CD8-positive, alpha-beta memory T cell (primary cell): Measurements from ENCODE around the gene C3AR1. TPM values are rescaled to one million over a fixed set of nuclear protein-coding genes. Genes with fewer than 3 reads are reported as not detected.
"Not testable (repeated sequence)": the region's sequence is repeated elsewhere in the genome, so short reads cannot be mapped to it uniquely, and the experiment has no call there.

ENCODE experiments used
- CTCF ChIA-PET: fragments of 350-600 bp; sonication (Branson Sonifier 250); formaldehyde crosslinking; loops from one replicate; lab custom pipeline; 2021; ENCODE audit warnings: antibody characterized with exemption; lab: Charles Lee
- POLR2A ChIA-PET: fragments of 350-600 bp; sonication (Branson Sonifier 250); formaldehyde crosslinking; loops from one replicate; lab custom pipeline; 2021; ENCODE audit warnings: antibody characterized with exemption; lab: Charles Lee
- DNase-seq, 5 donors: peaks; one replicate each; pipeline versions ENCODE4 v3.0.0 to v3.0.0-alpha.2; 2020 to 2022; ENCODE audit warnings: mixed read lengths in 1 of 5
- H3K27ac ChIP-seq: one replicate; pipeline ENCODE4 v1.7.0; 2013; ENCODE audit warnings: low read depth, mild to moderate bottlenecking, low read length, moderate library complexity
- H3K27me3 ChIP-seq: 2 replicates; pipeline ENCODE4 v1.7.0; 2013; ENCODE audit warnings: low read length, mild to moderate bottlenecking; ENCODE audit not compliant: insufficient read depth, poor library complexity, severe bottlenecking
- H3K36me3 ChIP-seq: 2 replicates; pipeline ENCODE4 v1.7.0; 2013; ENCODE audit warnings: mild to moderate bottlenecking, low read length, moderate library complexity; ENCODE audit not compliant: insufficient read depth
- H3K4me1 ChIP-seq: 2 replicates; pipeline ENCODE4 v1.7.0; 2013; ENCODE audit warnings: mild to moderate bottlenecking, low read length, moderate library complexity; ENCODE audit not compliant: insufficient read depth
- H3K4me3 ChIP-seq: 2 replicates; pipeline ENCODE4 v1.7.0; 2013; ENCODE audit warnings: mild to moderate bottlenecking, low read length
- H3K9me3 ChIP-seq: 2 replicates; pipeline ENCODE4 v1.7.0; 2013; ENCODE audit warnings: mild to moderate bottlenecking, low read length
- H3K27ac Mint-ChIP-seq, 8 donors: one replicate each; pipeline ENCODE4 v1.8.0; 2020 to 2021; ENCODE audit warnings: mixed read lengths in 8 of 8, mild to moderate bottlenecking in 6 of 8, inconsistent platforms in 3 of 8, moderate library complexity in 3 of 8
- H3K27me3 Mint-ChIP-seq, 2 donors: one replicate each; pipeline ENCODE4 v1.8.0; 2020 to 2021; ENCODE audit warnings: mixed read lengths in 2 of 2, mild to moderate bottlenecking in 1 of 2, moderate library complexity in 1 of 2
- H3K36me3 Mint-ChIP-seq, 3 donors: one replicate each; pipeline ENCODE4 v1.8.0; 2020 to 2021; ENCODE audit warnings: mixed read lengths in 3 of 3, inconsistent platforms in 1 of 3, mild to moderate bottlenecking in 1 of 3
- H3K4me1 Mint-ChIP-seq, 3 donors: one replicate each; pipeline ENCODE4 v1.8.0; 2020 to 2021; ENCODE audit warnings: mixed read lengths in 3 of 3, inconsistent platforms in 1 of 3, mild to moderate bottlenecking in 1 of 3
- H3K4me3 Mint-ChIP-seq, 7 donors: one replicate each; pipeline ENCODE4 v1.8.0; 2020 to 2021; ENCODE audit warnings: mixed read lengths in 7 of 7, mild to moderate bottlenecking in 6 of 7, moderate library complexity in 4 of 7, inconsistent platforms in 2 of 7
- H3K9me3 Mint-ChIP-seq, 5 donors: one replicate each; pipeline ENCODE4 v1.8.0; 2020 to 2022; ENCODE audit warnings: mixed read lengths in 5 of 5, mild to moderate bottlenecking in 3 of 5, moderate library complexity in 2 of 5, inconsistent platforms in 1 of 5
- polyA plus RNA-seq: library from polyadenylated mRNA; unstranded; fragments of 300-500 nt; fragmentation: Illumina TruSeq; gene quantifications from one replicate; pipeline ENCODE4 v1.2.3, GENCODE V29; 2021
- total RNA-seq, 2 experiments: library from RNA; stranded (reverse); gene quantifications; one replicate each; pipeline ENCODE4 v1.2.3, GENCODE V29; 2021

The C3AR1 gene
- total RNA-seq = 1 to 10 TPM; 1.2 to 2.0 TPM
- polyA plus RNA-seq = 15.5 TPM

- peaks cover 27 to 47% (median 39%) of the 10 kb centered on the region in 3 donors for H3K4me1 Mint-ChIP-seq
- peak; percentile 21 to 74 (median 67) for DNase-seq
- ChIA-PET CTCF (interaction anchor here (0.9 to 3.1 kb wide), 6 partner anchors 12 to 172 kb away, joined by 3 to 21 read pairs (median 3); partner anchors contain the start of gene FOXJ2), POLR2A (interaction anchor here (0.5 to 1.7 kb wide), 5 partner anchors 12 to 204 kb away, joined by 3 to 7 read pairs (median 5); no protein-coding TSS in a partner anchor)
- Histone ChIP-seq H3K4me1 (peaks cover 20% of the 10 kb centered on the region), H3K27me3 (no peaks in the 10 kb centered on the region), H3K9me3 (no peaks in the 10 kb centered on the region), H3K36me3 (no peaks in the 10 kb centered on the region), H3K4me3 (peak within 1 kb of the TSS; percentile 24), H3K27ac (peak within 1 kb of the TSS; percentile 32)
- no peaks in the 10 kb centered on the region for H3K27me3 Mint-ChIP-seq
- no peaks in the 10 kb centered on the region for H3K36me3 Mint-ChIP-seq
- peak within 1 kb of the TSS; percentile 82 to 96 (median 93) for H3K27ac Mint-ChIP-seq
- no peaks in the 10 kb centered on the region for H3K9me3 Mint-ChIP-seq
- peak within 1 kb of the TSS; percentile 40 to 86 (median 78) for H3K4me3 Mint-ChIP-seq
Observed at GRCh38 chr12:8065991-8066594, at the start of gene C3AR1. C3AR1 (minus strand) TSS chr12:8066359; CDS start chr12:8060185, 6,174 bp downstream.

- CTCF ChIA-PET, H3K9me3 Mint-ChIP-seq, H3K4me1 ChIP-seq, H3K27ac ChIP-seq, H3K9me3 ChIP-seq, H3K36me3 ChIP-seq, POLR2A ChIA-PET, H3K4me3 ChIP-seq, H3K27me3 Mint-ChIP-seq, H3K4me3 Mint-ChIP-seq, H3K27me3 ChIP-seq, H3K4me1 Mint-ChIP-seq, DNase-seq: not testable (repeated sequence)
- peak overlapping the region in 1 of 8 donors; percentile 26 for H3K27ac Mint-ChIP-seq
- peaks cover 0 to 37% (median 12%) of the 10 kb centered on the region in 3 donors for H3K36me3 Mint-ChIP-seq
Observed at GRCh38 chr12:8113117-8113516, 47.0 kb upstream of the C3AR1 start.

- ChIA-PET CTCF (interaction anchor here (0.7 to 2.0 kb wide), 11 partner anchors 10 to 135 kb away, joined by 3 to 8 read pairs (median 4); partner anchors contain the start of gene CLEC4A), POLR2A (no interaction called here)
- Mint-ChIP-seq H3K36me3 (peaks cover 5 to 52% (median 11%) of the 10 kb centered on the region in 3 donors), H3K27ac (peak overlapping the region in 2 of 8 donors; percentile 35 to 68), H3K9me3 (no peaks in the 10 kb centered on the region), H3K27me3 (no peaks in the 10 kb centered on the region), H3K4me3 (peak overlapping the region in 1 of 7 donors; percentile 10), H3K4me1 (peaks cover 4 to 6% (median 5%) of the 10 kb centered on the region in 3 donors)
- peak; percentile 64 to 86 (median 68) for DNase-seq
- no peaks in the 10 kb centered on the region for H3K9me3 ChIP-seq
- no peaks in the 10 kb centered on the region for H3K27me3 ChIP-seq
- H3K4me3 ChIP-seq = no peak overlapping the region
- no peak overlapping the region for H3K27ac ChIP-seq
- peaks cover 3% of the 10 kb centered on the region for H3K36me3 ChIP-seq
- H3K4me1 ChIP-seq = no peaks in the 10 kb centered on the region
Observed at GRCh38 chr12:8108808-8109398, 42.7 kb upstream of the C3AR1 start.

GRCh38 chr12:8099235-8099634 lies 33.1 kb upstream of the C3AR1 start:
- Histone ChIP-seq H3K36me3 (peaks cover 23% of the 10 kb centered on the region), H3K4me1 (no peaks in the 10 kb centered on the region), H3K4me3 (no peak overlapping the region), H3K27me3 (no peaks in the 10 kb centered on the region), H3K27ac (no peak overlapping the region), H3K9me3 (no peaks in the 10 kb centered on the region)
- Mint-ChIP-seq H3K9me3 (no peaks in the 10 kb centered on the region), H3K36me3 (peaks cover 0 to 61% (median 26%) of the 10 kb centered on the region in 3 donors), H3K4me1 (peaks cover 8 to 29% (median 14%) of the 10 kb centered on the region in 3 donors), H3K4me3 (no peak overlapping the region), H3K27me3 (no peaks in the 10 kb centered on the region), H3K27ac (peak overlapping the region in 1 of 8 donors; percentile 54)
- CTCF ChIA-PET = interaction anchor here (0.6 to 1.7 kb wide), 2 partner anchors 10 to 12 kb away, joined by 3 to 7 read pairs; no protein-coding TSS in a partner anchor
- DNase-seq = no peak
- POLR2A ChIA-PET = no interaction called here

GRCh38 chr12:8096281-8096915 lies 30.2 kb upstream of the C3AR1 start:
- Histone ChIP-seq H3K4me1 (no peaks in the 10 kb centered on the region), H3K4me3 (no peak overlapping the region), H3K36me3 (peaks cover 44% of the 10 kb centered on the region), H3K9me3 (no peaks in the 10 kb centered on the region), H3K27ac (no peak overlapping the region), H3K27me3 (no peaks in the 10 kb centered on the region)
- no peak for DNase-seq
- ChIA-PET POLR2A (interaction anchor here (0.6 kb wide), 1 partner anchor 65 kb away, joined by 5 read pairs; no protein-coding TSS in a partner anchor), CTCF (no interaction called here)
- Mint-ChIP-seq H3K4me1 (peaks cover 14 to 34% (median 14%) of the 10 kb centered on the region in 3 donors), H3K27ac (peak overlapping the region in 4 of 8 donors; percentile 1 to 13 (median 6)), H3K27me3 (no peaks in the 10 kb centered on the region), H3K4me3 (no peak overlapping the region), H3K36me3 (peaks cover 8 to 80% (median 36%) of the 10 kb centered on the region in 3 donors), H3K9me3 (no peaks in the 10 kb centered on the region)

GRCh38 chr12:8093291-8093690 lies 27.1 kb upstream of the C3AR1 start:
- Histone ChIP-seq H3K4me1 (peaks cover 13% of the 10 kb centered on the region), H3K4me3 (no peak overlapping the region), H3K36me3 (peaks cover 57% of the 10 kb centered on the region), H3K27ac (no peak overlapping the region), H3K27me3 (no peaks in the 10 kb centered on the region), H3K9me3 (no peaks in the 10 kb centered on the region)
- Mint-ChIP-seq H3K9me3 (no peaks in the 10 kb centered on the region), H3K4me1 (peaks cover 21 to 47% (median 32%) of the 10 kb centered on the region in 3 donors), H3K4me3 (no peak overlapping the region), H3K36me3 (peaks cover 8 to 84% (median 37%) of the 10 kb centered on the region in 3 donors), H3K27me3 (no peaks in the 10 kb centered on the region), H3K27ac (peak overlapping the region in 2 of 8 donors; percentile 17 to 27)
- ChIA-PET CTCF (interaction anchor here (0.6 to 1.2 kb wide), 2 partner anchors 46 to 48 kb away, joined by 3 read pairs; no protein-coding TSS in a partner anchor), POLR2A (no interaction called here)
- DNase-seq = no peak

GRCh38 chr12:8089716-8090115 lies 23.6 kb upstream of the C3AR1 start:
- no peak overlapping the region for H3K4me3 Mint-ChIP-seq
- peaks cover 42% of the 10 kb centered on the region for H3K4me1 ChIP-seq
- DNase-seq = no peak
- ChIA-PET POLR2A (no interaction called here), CTCF (no interaction called here)
- H3K4me3 ChIP-seq = no peak overlapping the region
- H3K27ac Mint-ChIP-seq = peak overlapping the region; percentile 29 to 94 (median 72)
- H3K4me1 Mint-ChIP-seq = peaks cover 37 to 52% (median 48%) of the 10 kb centered on the region in 3 donors
- H3K27ac ChIP-seq = no peak overlapping the region
- H3K27me3 ChIP-seq = no peaks in the 10 kb centered on the region
- H3K36me3 ChIP-seq = peaks cover 38% of the 10 kb centered on the region
- H3K9me3 ChIP-seq = no peaks in the 10 kb centered on the region
- H3K36me3 Mint-ChIP-seq = peaks cover 8 to 63% (median 24%) of the 10 kb centered on the region in 3 donors
- H3K27me3 Mint-ChIP-seq = no peaks in the 10 kb centered on the region
- H3K9me3 Mint-ChIP-seq = no peaks in the 10 kb centered on the region
